ENCODE data around the gene SF3B3.

The SF3B3 gene

DNA sequence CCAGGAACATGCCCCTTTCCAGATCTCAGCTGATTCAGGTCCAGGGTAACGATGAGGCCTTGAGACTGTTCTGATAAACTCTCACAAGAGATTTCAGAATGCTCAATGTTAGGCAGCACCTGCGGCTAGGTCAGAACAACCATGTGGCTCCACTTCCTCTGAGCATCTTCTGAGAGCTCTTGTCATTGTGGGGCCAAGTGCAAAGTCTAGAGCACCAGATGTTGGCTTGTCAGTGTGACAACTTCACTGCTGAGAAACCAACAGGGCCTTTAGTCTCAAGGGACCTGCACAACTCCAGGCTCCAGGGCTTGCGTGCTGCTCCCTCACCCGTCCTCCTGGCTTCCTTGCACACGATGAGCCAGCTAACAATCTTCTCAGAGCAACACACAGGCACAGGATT is 40.2 kb upstream of the SF3B3 start:
- no peak for DNase-seq
- H3K4me1 ChIP-seq (ENCODE audit: low read length): no peaks in the 10 kb centered on the region
- no peaks in the 10 kb centered on the region for H4K20me1 ChIP-seq (ENCODE audit: insufficient read depth, low read length)
- H3K36me3 ChIP-seq (replicated peaks; ENCODE audit: insufficient read depth, low read length): no peaks in the 10 kb centered on the region
- H3K27me3 ChIP-seq (replicated peaks; ENCODE audit: insufficient read depth, low read length): no peaks in the 10 kb centered on the region
- H3K9me2 ChIP-seq (replicated peaks; ENCODE audit: insufficient read depth, low read length): no peaks in the 10 kb centered on the region
- no peak overlapping the region for H3K9ac ChIP-seq (ENCODE audit: low read length)
- H3F3A ChIP-seq (ENCODE audit: insufficient read depth, low read length): no peaks in the 10 kb centered on the region
- TF ChIP-seq, protein P1, sequence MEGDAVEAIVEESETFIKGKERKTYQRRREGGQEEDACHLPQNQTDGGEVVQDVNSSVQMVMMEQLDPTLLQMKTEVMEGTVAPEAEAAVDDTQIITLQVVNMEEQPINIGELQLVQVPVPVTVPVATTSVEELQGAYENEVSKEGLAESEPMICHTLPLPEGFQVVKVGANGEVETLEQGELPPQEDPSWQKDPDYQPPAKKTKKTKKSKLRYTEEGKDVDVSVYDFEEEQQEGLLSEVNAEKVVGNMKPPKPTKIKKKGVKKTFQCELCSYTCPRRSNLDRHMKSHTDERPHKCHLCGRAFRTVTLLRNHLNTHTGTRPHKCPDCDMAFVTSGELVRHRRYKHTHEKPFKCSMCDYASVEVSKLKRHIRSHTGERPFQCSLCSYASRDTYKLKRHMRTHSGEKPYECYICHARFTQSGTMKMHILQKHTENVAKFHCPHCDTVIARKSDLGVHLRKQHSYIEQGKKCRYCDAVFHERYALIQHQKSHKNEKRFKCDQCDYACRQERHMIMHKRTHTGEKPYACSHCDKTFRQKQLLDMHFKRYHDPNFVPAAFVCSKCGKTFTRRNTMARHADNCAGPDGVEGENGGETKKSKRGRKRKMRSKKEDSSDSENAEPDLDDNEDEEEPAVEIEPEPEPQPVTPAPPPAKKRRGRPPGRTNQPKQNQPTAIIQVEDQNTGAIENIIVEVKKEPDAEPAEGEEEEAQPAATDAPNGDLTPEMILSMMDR (IDR thresholded peaks at IDR 0.05; ENCODE audit: low read length): no peak
- no peak for TF ChIP-seq EZH2 (optimal IDR thresholded peaks at IDR 0.05; ENCODE audit: low read depth, low read length)
- no peak for TF ChIP-seq EZH2phosphoT487 (IDR thresholded peaks at IDR 0.05; ENCODE audit: low read length)
- no peak overlapping the region for H3K4me2 ChIP-seq (ENCODE audit: low read depth, low read length)
- no peak overlapping the region for H3K4me3 ChIP-seq (ENCODE audit: low read length)
- H3K27ac ChIP-seq (ENCODE audit: low read length): no peak overlapping the region
- H2AFZ ChIP-seq (ENCODE audit: low read length): no peak overlapping the region
- no peaks in the 10 kb centered on the region for H3K9me3 ChIP-seq (replicated peaks; ENCODE audit: insufficient read depth, low read length)
- H3K79me2 ChIP-seq (ENCODE audit: low read length): no peaks in the 10 kb centered on the region

DNA sequence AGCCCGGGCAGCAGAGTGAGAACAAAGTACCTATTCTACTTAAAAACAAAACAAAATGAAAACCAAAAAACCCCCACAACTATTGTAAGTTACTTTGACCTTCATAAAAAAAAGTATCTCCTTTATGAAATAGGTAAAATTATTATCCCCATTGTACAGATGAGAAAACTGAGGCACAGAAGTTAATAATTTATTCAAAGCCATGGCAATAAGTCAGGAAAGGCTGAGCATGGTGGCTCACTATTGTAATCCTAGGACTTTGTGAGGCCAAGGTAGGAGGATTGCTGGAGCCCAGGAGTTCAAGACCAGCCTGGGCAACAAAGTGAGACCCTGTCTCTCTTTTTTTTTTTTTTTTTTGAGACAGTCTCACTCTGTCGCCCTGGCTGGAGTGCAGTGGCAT is 38.7 kb upstream of the SF3B3 start:
- Histone ChIP-seq H3K4me3 (ENCODE audit: low read length) (no peak overlapping the region), H3F3A (ENCODE audit: insufficient read depth, low read length) (no peaks in the 10 kb centered on the region), H3K4me2 (ENCODE audit: low read depth, low read length) (no peak overlapping the region), H3K9me3 (replicated peaks; ENCODE audit: insufficient read depth, low read length) (no peaks in the 10 kb centered on the region), H3K9ac (ENCODE audit: low read length) (no peak overlapping the region), H2AFZ (ENCODE audit: low read length) (no peak overlapping the region), H3K79me2 (ENCODE audit: low read length) (no peaks in the 10 kb centered on the region), H4K20me1 (ENCODE audit: insufficient read depth, low read length) (no peaks in the 10 kb centered on the region), H3K4me1 (ENCODE audit: low read length) (no peaks in the 10 kb centered on the region), H3K27ac (ENCODE audit: low read length) (no peak overlapping the region), H3K9me2 (replicated peaks; ENCODE audit: insufficient read depth, low read length) (no peaks in the 10 kb centered on the region), H3K27me3 (replicated peaks; ENCODE audit: insufficient read depth, low read length) (no peaks in the 10 kb centered on the region), H3K36me3 (replicated peaks; ENCODE audit: insufficient read depth, low read length) (no peaks in the 10 kb centered on the region)
- no peak for DNase-seq
- TF ChIP-seq, protein P1 (IDR thresholded peaks at IDR 0.05; ENCODE audit: low read length): no peak
- no peak for TF ChIP-seq EZH2phosphoT487 (IDR thresholded peaks at IDR 0.05; ENCODE audit: low read length)
- no peak for TF ChIP-seq EZH2 (optimal IDR thresholded peaks at IDR 0.05; ENCODE audit: low read depth, low read length)

DNA sequence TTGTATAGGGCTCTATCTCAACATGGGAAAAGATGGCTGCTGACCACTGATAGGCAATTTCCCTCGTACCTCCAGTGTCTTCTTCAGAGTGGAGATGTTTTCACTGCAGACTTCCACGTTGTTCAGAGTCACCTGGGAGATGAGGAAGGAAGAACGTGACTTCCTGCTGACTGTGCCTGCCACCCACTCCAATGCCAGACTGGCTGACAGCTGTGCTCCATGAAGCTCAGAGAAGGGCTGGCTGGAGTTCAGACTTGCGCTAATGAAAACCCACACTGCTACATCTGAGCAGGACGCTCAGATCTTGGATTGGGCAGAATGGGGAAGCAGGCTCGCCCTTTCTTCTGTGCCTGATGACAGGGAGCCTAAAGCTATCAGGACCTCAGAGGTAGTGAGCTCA is 33.4 kb upstream of the SF3B3 start:
- no peaks in the 10 kb centered on the region for H3F3A ChIP-seq (ENCODE audit: insufficient read depth, low read length)
- H3K9me3 ChIP-seq (replicated peaks; ENCODE audit: insufficient read depth, low read length): no peaks in the 10 kb centered on the region
- H4K20me1 ChIP-seq (ENCODE audit: insufficient read depth, low read length): no peaks in the 10 kb centered on the region
- no peaks in the 10 kb centered on the region for H3K9me2 ChIP-seq (replicated peaks; ENCODE audit: insufficient read depth, low read length)
- DNase-seq: no peak
- no peaks in the 10 kb centered on the region for H3K79me2 ChIP-seq (ENCODE audit: low read length)
- no peak overlapping the region for H3K4me3 ChIP-seq (ENCODE audit: low read length)
- no peak overlapping the region for H2AFZ ChIP-seq (ENCODE audit: low read length)
- no peak overlapping the region for H3K4me2 ChIP-seq (ENCODE audit: low read depth, low read length)
- no peak for TF ChIP-seq EZH2phosphoT487 (IDR thresholded peaks at IDR 0.05; ENCODE audit: low read length)
- TF ChIP-seq, protein P1 (IDR thresholded peaks at IDR 0.05; ENCODE audit: low read length): no peak
- H3K27me3 ChIP-seq (replicated peaks; ENCODE audit: insufficient read depth, low read length): no peaks in the 10 kb centered on the region
- H3K36me3 ChIP-seq (replicated peaks; ENCODE audit: insufficient read depth, low read length): no peaks in the 10 kb centered on the region
- no peaks in the 10 kb centered on the region for H3K4me1 ChIP-seq (ENCODE audit: low read length)
- H3K27ac ChIP-seq (ENCODE audit: low read length): no peak overlapping the region
- H3K9ac ChIP-seq (ENCODE audit: low read length): no peak overlapping the region
